Measurements from ENCODE around the gene ELP4. TPM values are rescaled to one million over a fixed set of nuclear protein-coding genes. Genes with fewer than 3 reads are reported as not detected.

Gene ELP4
- total and polyA plus RNA-seq, 2 experiments from 2014 or later = 28.2 to 38.3 TPM

- no peaks in the 10 kb centered on the region for H4K20me1 ChIP-seq (replicated peaks; ENCODE audit: insufficient read depth)
- no peaks in the 10 kb centered on the region for H3K27me3 Mint-ChIP-seq (ENCODE audit: insufficient read depth, low read depth, poor library complexity)
- no peak overlapping the region for H2AFZ ChIP-seq
- H3K9me3 Mint-ChIP-seq = no peaks in the 10 kb centered on the region
- no peak overlapping the region for H3K27ac Mint-ChIP-seq
- H3K4me1 ChIP-seq (ENCODE audit: insufficient read depth) = peaks cover 13% of the 10 kb centered on the region
- H3F3A ChIP-seq (replicated peaks; ENCODE audit: low read depth) = no peaks in the 10 kb centered on the region
- DNase-seq (ENCODE audit: low spot score) (no peak), ATAC-seq (no peak)
- no peak overlapping the region for H3K4me2 ChIP-seq
- no peaks in the 10 kb centered on the region for H3K36me3 ChIP-seq (ENCODE audit: insufficient read depth)
- TF ChIP-seq ZNF331 (CRISPR knock-in tag; IDR thresholded peaks at IDR 0.05; ENCODE audit: low read depth) (no peak), STAT1 (IDR thresholded peaks at IDR 0.05; ENCODE audit: unreplicated experiment) (no peak)
- H3K27me3 ChIP-seq (ENCODE audit: insufficient read depth) = no peaks in the 10 kb centered on the region
- H3K36me3 Mint-ChIP-seq (ENCODE audit: low read depth) = no peaks in the 10 kb centered on the region
- no peaks in the 10 kb centered on the region for H3K79me2 ChIP-seq (replicated peaks; ENCODE audit: insufficient read depth)
- no peak overlapping the region for H3K4me3 ChIP-seq
- no peak overlapping the region for H3K27ac ChIP-seq (ENCODE audit: low read depth)
- no peaks in the 10 kb centered on the region for H3K9me2 ChIP-seq (ENCODE audit: insufficient read depth)
- H3K4me1 Mint-ChIP-seq = no peaks in the 10 kb centered on the region
- H3K4me3 Mint-ChIP-seq = no peak overlapping the region
Measured at GRCh38 chr11:31617246-31617645, 107.7 kb downstream of the ELP4 start.

GRCh38 chr11:31619980-31620379 lies 110.4 kb downstream of the ELP4 start:
- H3K9me2 ChIP-seq (ENCODE audit: insufficient read depth) = no peaks in the 10 kb centered on the region
- ATAC-seq (no peak), DNase-seq (ENCODE audit: low spot score) (no peak)
- no peaks in the 10 kb centered on the region for H3K4me1 ChIP-seq (ENCODE audit: insufficient read depth)
- no peak overlapping the region for H3K4me3 ChIP-seq
- H3K79me2 ChIP-seq (replicated peaks; ENCODE audit: insufficient read depth) = no peaks in the 10 kb centered on the region
- no peaks in the 10 kb centered on the region for H3F3A ChIP-seq (replicated peaks; ENCODE audit: low read depth)
- no peaks in the 10 kb centered on the region for H3K27me3 ChIP-seq (ENCODE audit: insufficient read depth)
- no peak overlapping the region for H2AFZ ChIP-seq
- no peaks in the 10 kb centered on the region for H3K36me3 Mint-ChIP-seq (ENCODE audit: low read depth)
- H4K20me1 ChIP-seq (replicated peaks; ENCODE audit: insufficient read depth) = no peaks in the 10 kb centered on the region
- H3K4me2 ChIP-seq = no peak overlapping the region
- no peaks in the 10 kb centered on the region for H3K27me3 Mint-ChIP-seq (ENCODE audit: insufficient read depth, low read depth, poor library complexity)
- H3K27ac ChIP-seq (ENCODE audit: low read depth) = no peak overlapping the region
- no peaks in the 10 kb centered on the region for H3K4me1 Mint-ChIP-seq
- no peaks in the 10 kb centered on the region for H3K36me3 ChIP-seq (ENCODE audit: insufficient read depth)
- H3K27ac Mint-ChIP-seq = no peak overlapping the region
- H3K9me3 Mint-ChIP-seq = no peaks in the 10 kb centered on the region
- H3K4me3 Mint-ChIP-seq = no peak overlapping the region
- TF ChIP-seq EZH2 (IDR thresholded peaks at IDR 0.05; ENCODE audit: low read depth, unreplicated experiment) (no peak), STAT1 (IDR thresholded peaks at IDR 0.05; ENCODE audit: unreplicated experiment) (no peak), POLR2AphosphoS5 (IDR thresholded peaks at IDR 0.05; ENCODE audit: low read depth) (no peak), ZNF331 (CRISPR knock-in tag; IDR thresholded peaks at IDR 0.05; ENCODE audit: low read depth) (no peak), ETS1 (IDR thresholded peaks at IDR 0.05) (no peak), ZNF462 (CRISPR knock-in tag; IDR thresholded peaks at IDR 0.05) (no peak), REST (IDR thresholded peaks at IDR 0.05; ENCODE audit: unreplicated experiment) (no peak), ZNF114 (CRISPR knock-in tag; IDR thresholded peaks at IDR 0.05) (no peak), CREB1 (CRISPR knock-in tag; IDR thresholded peaks at IDR 0.05; ENCODE audit: low read depth) (no peak), NANOG (IDR thresholded peaks at IDR 0.05; ENCODE audit: borderline replicate concordance) (no peak), JUNB (IDR thresholded peaks at IDR 0.05; ENCODE audit: unreplicated experiment) (no peak)
